ENCODE measurements around the gene LHPP.

GRCh38 chr10:124450783-124451057, 10.9 kb upstream of the LHPP start:
- TF ChIP-seq CTCF (IDR thresholded peaks at IDR 0.05) (no peak), POLR2A (IDR thresholded peaks at IDR 0.05) (no peak)
